Activated CD4-positive, alpha-beta T cell treated with anti-CD3 and anti-CD28 coated beads for 48 hours (primary cell): ENCODE measurements around the gene TRAFD1.
"Not testable (repeated sequence)": the region's sequence is repeated elsewhere in the genome, so short reads cannot be mapped to it uniquely, and the experiment has no call there.

ENCODE experiments used
- DNase-seq: peaks from one replicate; pipeline ENCODE4 v3.0.0-alpha.2; 2020

TRAFD1 gene, protein sequence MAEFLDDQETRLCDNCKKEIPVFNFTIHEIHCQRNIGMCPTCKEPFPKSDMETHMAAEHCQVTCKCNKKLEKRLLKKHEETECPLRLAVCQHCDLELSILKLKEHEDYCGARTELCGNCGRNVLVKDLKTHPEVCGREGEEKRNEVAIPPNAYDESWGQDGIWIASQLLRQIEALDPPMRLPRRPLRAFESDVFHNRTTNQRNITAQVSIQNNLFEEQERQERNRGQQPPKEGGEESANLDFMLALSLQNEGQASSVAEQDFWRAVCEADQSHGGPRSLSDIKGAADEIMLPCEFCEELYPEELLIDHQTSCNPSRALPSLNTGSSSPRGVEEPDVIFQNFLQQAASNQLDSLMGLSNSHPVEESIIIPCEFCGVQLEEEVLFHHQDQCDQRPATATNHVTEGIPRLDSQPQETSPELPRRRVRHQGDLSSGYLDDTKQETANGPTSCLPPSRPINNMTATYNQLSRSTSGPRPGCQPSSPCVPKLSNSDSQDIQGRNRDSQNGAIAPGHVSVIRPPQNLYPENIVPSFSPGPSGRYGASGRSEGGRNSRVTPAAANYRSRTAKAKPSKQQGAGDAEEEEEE

DNA sequence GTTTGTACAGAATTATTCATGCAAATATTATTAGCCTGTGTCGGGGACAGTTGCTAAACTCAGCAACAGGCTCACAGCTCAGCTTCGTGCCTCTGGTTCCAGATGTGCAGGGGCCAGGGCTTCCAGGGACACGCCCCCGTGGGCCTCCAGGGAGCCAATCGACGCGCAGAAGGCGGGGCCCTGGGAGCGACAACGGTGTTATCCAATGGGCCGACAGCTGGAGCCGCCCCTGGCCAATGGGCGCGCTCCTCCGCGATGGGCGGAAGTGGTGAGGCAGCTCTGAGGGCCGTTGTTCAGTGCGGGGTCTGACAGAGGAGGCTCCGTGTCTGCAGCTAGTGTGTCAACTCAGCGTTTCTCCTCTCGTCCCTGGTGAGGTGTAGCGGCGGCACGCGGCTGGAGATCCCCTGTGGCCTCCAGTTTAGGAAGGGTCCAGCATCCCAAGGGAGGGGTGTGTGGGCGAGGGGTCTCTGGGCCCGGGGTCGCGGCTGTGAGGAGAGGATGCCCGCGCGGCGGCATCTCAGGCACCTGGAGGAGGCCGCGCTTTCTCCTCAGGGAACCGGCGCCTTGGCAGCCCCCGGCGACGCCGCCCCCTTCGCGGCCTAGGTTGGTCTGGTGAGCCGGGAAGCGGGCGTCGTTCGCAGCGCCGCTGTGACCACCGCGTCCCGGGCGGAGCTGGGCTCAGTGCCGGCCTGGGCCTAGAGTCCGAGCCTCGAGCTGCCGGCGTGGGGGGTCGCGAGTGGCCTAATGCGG is at the start of gene TRAFD1:
Gene TRAFD1, plus strand, starts transcription at position 311 of the 750 bp plus-strand sequence. CDS start 4,963 bp downstream, outside the sequence.
- peak; percentile 99 for DNase-seq

DNA sequence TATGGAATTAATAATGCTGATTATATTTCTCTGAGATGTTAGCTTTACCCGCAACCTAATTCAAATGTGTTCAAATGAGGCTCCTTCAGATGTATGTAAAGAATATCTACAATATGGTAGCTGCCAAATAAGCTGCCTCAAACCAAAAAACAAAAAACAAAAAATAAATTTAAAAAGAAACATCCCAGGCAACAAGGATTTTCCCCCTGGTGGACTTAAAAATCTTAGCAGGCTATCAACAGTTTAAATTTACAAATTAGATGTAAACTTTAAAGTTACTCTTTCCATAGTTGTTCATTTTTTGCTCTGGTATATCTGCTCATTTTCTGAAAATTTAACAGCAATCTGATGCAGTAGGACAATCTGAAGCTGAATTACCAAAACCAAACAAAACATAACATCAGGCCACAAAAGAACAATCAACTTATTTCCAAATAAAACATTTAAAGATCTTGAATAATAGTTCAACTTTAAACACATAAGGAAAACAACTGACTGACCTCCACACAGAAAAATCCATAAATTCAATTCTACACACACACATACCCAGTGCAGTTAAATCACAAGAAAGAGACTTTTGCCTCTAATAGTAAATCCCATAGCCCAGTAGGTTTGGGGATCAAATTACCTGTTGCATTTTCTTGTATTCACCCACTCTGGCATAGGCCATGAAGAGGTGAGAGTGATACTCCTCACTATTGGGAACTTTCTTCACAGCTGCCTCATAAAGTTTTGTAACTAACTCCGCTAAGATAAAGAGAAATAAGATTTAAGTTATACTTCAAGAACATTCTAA is 38.1 kb upstream of the TRAFD1 start:
- DNase-seq: no peak

DNA sequence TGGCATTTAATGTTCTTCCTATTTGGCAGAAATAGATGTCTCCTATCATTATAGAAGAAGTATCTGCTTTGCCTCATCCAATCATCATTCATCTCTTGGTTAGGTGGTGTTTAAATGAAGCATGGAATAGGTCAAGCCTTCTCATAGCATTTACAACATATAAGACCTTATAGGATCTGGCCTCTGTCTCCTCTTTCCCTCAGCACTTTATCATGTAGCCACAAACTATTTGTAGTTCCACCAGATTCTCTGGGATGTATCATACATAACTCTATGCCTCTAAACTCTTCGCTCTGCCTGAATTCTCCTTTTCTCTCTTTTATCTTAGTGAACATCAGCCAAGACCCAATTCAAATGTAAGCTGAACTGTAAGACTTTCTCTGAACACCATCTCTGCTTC is 37.5 kb upstream of the TRAFD1 start:
- no peak for DNase-seq

DNA sequence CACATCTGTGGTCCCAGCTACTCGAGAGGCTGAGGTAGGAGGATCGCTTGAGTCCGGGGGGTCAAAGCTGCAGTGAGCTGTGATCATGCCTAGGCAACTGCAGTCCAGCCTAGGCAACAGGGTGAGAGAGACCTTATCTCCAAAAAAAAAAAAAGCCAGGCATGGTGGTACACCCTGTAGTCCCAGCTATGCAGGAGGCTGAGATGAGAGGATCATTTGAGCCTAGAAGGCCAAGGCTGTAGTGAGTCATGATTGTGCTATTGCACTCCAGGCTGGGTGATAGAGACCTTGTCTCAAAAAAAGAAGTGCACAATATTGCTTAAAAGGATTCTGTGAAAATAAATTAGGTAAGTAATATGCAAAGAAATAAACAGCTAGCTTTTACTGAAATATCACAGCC is 33.8 kb upstream of the TRAFD1 start:
- DNase-seq: no peak

DNA sequence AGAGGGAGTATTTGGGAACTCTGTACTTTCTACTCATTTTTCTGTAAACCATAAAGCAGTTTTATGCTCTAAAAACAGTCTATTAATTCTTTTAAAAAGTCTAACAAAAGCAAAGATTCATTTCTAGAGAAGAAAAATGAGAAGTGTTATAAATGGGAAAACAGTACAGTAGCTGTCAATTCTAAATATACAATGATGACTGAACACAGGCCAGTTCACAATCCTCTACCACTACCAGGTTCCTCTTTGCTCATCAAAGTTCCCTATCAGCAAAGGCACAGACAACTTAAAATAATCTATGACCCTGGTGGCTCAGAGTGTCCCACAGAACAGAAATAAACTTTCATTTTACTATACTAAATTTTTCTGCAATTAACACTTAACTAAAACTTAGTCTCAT is 29.3 kb upstream of the TRAFD1 start:
- no peak for DNase-seq

DNA sequence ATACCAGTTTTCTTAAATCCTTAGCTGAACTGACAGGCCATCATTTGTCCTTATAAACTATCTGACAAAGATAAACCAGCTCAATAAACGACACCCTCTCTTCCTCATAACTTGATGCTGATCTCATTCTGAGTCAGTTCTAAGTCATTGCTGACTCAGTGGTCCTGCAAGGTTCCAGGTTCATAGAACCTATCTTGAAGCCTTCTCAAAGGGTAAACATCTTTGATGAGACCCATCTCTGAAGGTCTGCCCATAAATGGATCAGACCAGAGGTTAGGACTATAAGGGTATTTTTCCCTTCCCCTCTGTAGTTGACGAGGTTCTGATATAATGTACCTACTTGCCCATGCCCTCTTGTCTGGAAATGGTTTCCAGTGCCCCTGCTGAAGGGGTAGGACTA is 28.7 kb upstream of the TRAFD1 start:
- peak; percentile 54 for DNase-seq

DNA sequence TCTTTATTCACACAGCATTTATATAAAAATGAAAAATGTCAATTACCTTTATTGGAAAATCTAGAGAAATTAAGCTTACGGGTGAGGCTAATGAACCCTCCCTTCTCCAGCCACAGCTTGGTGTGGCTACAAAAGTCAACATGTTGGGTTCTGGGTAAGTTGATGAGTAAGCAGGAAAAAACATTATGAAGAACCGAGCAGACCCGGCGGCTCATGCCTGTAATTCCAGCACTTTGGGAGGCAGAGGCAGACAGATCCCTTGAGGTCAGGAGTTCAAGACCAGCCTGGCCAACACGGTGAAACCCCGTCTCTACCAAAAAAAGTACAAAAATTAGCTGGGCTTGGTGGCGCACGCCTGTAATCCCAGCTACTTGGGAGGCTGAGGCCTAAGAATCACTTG is 27.7 kb upstream of the TRAFD1 start:
- no peak for DNase-seq

DNA sequence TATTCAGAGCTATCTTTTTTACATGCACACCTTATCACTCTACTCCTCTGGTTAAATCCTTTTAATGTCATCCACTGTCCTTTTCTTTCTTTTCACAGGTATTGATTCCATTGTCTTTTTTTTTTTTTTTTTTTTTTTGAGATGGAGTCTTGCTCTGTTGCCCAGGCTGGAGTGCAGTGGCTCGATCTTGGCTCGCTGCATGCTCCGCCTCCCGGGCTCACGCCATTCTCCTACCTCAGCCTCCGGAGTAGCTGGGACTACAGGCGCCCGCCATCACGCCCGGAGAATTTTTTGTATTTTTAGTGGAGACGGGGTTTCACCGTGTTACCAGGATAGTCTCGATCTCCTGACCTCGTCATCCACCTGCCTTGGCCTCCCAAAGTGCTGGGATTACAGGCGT is 24.9 kb upstream of the TRAFD1 start:
- DNase-seq: not testable (repeated sequence)

DNA sequence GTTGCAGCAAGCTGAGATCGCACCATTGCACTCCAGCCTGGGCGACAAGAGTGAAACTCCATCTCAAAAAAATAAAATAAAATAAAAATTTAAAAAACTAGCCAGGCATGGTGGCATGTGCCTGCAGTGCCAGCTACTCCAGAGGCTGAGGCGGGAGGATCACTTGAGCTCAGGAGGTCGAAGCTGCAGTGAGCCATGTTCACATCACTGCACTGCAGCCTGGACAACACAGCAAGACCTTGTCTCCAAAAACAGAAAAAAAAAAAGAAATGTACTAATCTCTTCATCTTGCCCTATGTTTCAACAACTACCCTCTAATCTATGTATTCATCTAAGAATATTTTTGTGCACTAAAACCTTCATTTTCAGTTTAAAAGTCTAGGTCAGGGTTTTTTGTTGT is 23.2 kb upstream of the TRAFD1 start:
- no peak for DNase-seq

DNA sequence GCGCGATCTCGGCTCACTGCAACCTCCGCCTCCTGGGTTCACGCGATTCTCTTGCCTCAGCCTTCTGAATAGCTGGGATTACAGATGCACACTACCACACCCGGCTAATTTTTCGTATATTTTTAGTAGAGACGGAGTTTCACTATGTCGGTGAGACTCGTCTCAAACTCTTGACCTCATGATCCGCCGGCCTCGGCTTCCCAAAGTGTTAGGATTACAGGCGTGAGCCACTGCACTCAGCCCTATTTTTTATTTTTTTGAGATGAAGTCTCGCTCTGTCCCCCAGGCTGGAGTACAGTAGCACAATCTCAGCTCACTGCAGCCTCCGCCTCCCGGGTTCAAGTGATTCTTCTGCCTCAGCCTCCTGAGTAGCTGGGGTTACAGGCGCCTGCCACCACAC is 22.6 kb upstream of the TRAFD1 start:
- not testable (repeated sequence) for DNase-seq

DNA sequence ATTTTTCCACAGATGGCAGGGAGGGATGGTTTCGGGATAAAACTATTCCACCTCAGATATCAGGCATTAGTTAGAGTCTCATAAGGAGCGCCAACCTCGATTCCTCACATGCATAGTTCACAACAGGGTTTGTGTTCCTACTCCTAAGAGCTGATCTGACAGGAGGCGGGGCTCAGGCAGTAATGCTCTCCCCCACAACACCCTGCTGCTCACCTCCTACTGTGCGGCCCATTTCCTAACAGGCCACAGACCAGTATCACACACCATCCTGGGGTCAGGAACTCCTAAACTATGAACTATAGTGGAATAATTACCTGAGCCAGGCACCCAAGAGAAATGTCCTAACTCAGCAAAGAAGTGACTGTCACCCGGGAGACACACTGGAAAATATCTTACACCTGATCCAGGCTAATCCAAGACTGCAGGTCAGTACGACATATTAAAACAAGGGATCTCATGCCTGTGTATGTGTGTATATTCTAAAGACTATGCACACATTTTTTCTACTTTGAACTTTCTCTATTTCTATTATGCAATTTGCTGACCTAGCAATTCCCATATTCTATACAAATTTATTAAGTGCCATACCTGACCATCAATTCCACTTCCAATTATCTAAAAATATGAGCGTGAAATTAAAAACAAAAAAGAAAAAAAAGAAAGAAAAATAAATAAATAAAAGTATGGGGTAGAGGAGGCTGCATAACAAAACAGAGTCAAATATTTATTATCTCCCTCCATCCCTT is 21.4 kb upstream of the TRAFD1 start:
- no peak for DNase-seq

DNA sequence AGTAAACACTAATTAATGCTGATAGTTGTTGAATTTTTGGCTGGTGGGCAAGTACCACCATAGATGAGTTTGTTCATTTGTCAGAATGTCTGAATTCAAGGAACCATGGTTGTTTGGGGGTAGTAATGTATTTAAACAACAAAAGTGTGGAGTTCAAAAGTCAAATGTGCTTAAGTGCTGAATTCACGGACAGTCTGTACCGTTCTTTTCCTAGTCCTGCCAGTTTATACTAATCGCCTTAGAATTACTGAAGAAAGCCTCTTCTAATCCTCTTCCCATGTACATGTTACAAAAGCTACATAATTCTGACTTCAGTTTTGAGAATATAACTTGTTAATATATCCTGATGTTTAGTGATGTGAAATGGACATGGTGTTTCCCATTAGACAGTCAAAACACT is 19.5 kb upstream of the TRAFD1 start:
- no peak for DNase-seq

DNA sequence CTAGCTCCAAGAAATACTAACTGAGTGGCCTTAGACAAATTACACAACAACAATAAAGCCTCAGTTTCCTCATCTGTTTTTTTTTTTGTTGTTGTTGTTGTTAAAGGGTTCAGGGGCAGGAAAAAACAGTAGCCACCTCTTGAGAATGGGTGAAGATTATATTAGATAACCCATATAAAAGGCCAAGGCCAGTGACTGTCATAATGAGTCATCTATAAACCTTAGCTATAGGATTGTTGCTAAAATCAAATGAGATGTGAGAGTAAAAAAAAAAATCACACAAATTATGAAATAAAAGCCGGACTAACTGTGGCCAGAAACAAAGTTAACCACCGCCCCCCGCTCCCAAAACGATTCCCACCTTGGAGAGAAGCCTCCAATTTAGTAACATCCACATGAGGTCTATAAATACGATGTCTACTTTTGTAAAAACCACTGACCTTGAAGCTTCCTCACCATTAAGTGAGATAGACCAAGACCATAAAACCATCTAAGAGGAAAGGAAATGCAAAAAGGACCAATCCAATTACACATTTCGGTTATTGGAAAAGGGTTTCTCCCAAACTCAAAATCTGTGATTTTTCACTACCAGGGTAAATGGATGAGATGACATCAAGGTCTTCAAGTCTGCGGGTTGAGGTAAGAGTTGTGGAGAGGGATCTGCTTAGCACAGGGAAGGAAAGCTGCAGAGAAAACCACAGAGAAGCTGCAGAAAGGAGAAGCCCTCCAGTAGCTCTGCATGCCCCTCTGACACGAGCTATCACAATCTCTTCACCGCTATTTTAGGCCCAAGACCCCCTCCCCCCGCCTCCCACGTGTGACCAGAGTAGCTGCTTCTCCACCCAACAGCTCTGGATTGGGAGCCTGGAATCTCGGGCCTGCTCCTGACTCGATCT is 17.8 kb upstream of the TRAFD1 start:
- peak; percentile 50 for DNase-seq

DNA sequence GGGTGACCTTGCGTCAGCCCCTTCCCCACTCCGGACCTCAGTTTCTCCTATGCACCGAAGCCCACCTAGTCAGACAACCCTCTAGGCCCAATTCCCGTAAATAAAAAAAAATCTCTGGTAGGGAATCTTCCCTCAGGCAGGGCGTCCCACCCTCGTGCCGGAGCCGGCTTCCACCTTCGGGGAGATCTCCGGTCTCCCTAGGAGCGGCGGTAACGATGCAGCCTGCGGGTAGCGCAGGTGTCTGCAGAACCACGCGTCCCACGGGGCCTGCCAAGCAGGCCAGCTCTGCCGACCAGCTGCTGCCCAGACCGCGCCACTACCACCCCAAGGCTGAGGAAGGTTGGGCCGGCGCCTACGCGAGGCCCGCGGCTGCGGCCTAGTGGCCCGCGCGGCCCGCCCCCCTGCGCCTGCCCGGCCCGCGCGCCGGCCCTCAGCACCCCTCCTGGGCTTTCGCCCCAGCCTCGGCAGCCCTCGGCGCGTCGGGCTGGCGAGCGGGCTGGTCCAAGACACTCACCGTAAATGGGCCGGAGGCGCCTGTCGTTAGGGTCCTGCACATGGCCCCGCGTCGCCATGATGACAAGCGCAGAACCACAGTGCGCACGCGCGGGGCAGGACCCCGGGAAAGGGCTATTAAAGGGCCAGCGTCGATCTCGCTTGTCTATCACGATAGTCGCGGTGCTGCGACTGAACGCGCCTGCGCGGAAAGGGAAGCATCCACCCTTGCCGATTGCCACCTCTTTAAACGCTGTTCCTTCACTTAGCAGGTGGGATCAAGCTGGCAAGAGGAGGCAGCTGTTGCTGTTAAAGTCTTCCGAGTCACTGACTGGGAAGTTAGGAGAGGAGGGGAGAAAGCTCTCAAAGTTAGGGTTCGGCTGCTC is 16.9 kb upstream of the TRAFD1 start, which contains the start of gene NAA25:
Gene NAA25, minus strand, starts transcription at position 582 of the 878 bp plus-strand sequence. Its CDS starts 10 bp downstream, at position 572.
- peak; percentile 92 for DNase-seq

DNA sequence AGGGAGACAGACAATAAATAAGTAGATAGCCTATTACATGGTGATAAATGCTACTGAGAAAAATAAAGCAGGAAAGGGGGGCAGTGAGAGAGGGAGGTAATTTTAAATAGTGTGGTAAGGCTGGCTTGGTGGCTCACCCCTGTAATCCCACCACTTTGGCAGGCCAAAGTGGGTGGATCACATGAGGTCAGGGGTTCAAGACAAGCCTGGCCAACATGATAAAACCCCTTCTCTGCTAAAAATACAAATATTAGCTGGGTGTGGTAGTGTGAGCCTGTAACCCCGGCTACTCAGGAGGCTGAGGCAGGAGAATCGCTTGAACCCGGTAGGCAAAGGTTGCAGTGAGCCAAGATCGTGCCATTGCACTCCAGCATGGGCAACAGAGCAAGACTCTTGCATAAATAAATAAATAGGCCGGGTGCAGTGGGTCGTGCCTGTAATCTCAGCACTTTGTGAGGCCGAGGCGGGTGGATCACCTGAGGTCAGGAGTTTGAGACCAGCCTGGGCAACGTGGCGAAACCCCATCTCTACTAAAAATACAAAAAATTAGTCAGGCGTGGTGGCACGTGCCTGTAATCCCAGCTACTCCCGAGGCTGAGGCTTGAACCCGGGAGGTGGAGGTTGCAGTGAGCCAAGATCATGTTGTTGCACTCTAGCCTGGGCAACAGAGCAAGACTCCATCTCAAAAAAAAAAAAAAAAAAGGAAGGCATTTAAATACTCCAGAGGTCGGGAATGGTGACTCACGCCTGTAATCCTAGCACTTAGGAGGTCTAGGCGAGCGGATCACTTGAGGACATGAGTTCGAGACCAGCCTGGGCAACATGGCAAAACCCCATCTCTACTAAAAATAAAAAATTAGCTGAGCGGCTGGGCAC is 14.3 kb upstream of the TRAFD1 start:
- DNase-seq: not testable (repeated sequence)

DNA sequence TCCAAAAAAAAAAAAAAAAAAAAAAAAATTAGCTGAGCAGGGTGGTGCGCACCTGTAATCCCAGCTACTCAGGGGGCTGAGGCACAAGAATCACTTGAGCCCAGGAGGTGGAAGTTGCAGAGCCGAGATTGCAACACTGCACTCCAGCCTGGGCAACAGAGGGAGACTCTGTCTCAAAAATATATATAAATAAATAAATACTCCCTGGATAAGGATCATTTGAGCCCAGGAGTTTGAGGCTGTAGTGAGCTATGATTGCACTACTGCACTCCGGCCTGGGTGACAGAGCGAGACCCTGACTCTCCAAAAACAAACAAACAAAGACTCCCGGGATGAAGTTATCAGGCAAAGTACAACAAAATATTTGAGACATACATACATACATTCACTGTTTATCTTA is 13.4 kb upstream of the TRAFD1 start:
- no peak for DNase-seq

DNA sequence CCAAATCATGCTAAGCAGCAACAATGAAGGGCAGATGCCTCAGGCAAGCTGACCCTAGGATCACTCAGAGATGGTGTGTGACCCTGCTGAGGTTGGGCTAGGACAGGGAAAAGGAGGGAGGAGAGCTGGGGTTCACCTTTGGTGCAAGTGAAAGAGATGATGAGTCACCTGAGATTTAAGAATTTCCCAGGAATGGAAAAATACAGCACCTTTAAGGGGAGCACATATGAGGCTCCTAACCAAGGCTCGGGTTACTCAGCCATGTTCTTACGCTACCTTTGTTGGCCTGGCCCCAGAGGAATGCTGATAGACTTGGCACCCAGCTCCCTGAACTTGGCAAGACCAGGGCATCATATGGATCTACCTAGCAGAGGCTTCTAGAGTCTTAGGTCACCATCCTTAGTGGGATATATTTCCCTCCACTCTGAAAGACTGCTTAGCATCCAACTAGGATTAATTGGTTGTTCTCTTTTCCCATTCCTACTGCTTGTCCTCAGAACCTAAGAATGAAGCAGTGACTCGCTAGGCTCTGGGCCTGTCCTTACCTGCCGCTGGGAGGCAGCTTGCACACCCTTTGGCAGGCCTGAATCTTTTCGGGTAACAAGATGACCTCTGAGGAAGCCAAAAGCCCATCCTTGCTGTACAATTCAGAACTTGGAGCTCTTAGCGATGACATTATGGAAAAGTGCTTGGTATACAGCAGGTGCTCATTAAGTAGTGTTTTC is 12.8 kb upstream of the TRAFD1 start:
- DNase-seq: no peak
